Fibroblast of the aortic adventitia (primary cell): Measurements from ENCODE around the gene UBE3B. TPM values are rescaled to one million over a fixed set of nuclear protein-coding genes. Genes with fewer than 3 reads are reported as not detected.

Experiments used
- DNase-seq: peaks from one replicate; pipeline ENCODE4 v3.0.0-alpha.2; 2010; ENCODE audit warnings: low read depth
- H3K4me3 ChIP-seq: 2 replicates; pipeline ENCODE4 v1.5.1; 2011; ENCODE audit warnings: low read depth, mild to moderate bottlenecking, control low read depth, low read length, moderate library complexity
- total RNA-seq: library from RNA; depleted of rRNA; stranded (reverse); fragments of >200 nt; gene quantifications from 2 replicates; pipeline ENCODE4 v1.2.3, GENCODE V29; 2012; ENCODE audit warnings: low replicate concordance
- TF ChIP-seq, protein P1 (sequence below): IDR thresholded peaks from 2 replicates; pipeline ENCODE4 v1.5.1; 2011; ENCODE audit warnings: mild to moderate bottlenecking, low read length, control low read depth, inconsistent platforms; ENCODE audit not compliant: insufficient read depth

Gene UBE3B
- total RNA-seq, 1 donor = 43.0 TPM

DNA sequence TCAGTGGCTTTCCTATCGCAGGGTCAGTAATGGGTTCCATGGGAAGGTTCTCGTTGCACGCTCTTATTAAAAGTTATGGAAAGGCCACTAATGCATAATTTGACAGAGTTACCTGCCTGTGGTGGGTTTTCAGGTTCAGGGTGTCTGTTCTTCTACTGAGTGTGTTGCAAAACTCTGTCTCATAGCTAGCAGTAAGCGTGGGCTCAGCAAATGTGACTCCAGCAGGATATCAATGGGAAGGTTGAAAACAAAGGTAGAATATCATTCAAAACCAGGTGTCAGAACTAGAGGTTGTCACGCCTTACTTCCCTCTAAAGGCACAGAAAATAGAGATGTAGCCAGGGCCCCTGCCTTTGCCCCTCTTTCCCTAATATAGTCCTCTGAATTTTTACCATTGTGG is 24.9 kb downstream of the UBE3B start:
- TF ChIP-seq, protein P1, sequence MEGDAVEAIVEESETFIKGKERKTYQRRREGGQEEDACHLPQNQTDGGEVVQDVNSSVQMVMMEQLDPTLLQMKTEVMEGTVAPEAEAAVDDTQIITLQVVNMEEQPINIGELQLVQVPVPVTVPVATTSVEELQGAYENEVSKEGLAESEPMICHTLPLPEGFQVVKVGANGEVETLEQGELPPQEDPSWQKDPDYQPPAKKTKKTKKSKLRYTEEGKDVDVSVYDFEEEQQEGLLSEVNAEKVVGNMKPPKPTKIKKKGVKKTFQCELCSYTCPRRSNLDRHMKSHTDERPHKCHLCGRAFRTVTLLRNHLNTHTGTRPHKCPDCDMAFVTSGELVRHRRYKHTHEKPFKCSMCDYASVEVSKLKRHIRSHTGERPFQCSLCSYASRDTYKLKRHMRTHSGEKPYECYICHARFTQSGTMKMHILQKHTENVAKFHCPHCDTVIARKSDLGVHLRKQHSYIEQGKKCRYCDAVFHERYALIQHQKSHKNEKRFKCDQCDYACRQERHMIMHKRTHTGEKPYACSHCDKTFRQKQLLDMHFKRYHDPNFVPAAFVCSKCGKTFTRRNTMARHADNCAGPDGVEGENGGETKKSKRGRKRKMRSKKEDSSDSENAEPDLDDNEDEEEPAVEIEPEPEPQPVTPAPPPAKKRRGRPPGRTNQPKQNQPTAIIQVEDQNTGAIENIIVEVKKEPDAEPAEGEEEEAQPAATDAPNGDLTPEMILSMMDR = no peak
- no peak overlapping the region for H3K4me3 ChIP-seq
- DNase-seq = no peak

DNA sequence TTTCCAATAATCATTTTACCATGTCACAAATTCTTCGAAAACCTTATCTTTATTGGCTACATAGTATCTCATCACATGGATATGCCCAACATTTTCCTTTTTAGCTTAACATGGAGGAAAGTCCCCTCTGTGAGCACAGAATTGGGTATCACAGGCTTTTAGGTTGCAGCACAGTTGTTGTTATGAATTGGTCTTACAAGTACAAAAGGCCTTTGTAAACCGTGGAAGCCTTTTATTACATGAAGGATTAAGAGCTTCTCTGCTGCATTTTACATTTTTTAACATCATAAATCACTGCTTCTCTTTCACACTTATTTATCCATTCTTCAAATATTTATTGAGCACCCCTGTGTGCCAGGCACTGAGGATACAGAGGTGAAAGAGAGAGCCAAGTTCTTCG is 26.2 kb downstream of the UBE3B start:
- no peak overlapping the region for H3K4me3 ChIP-seq
- DNase-seq = no peak
- TF ChIP-seq, protein P1 = no peak

DNA sequence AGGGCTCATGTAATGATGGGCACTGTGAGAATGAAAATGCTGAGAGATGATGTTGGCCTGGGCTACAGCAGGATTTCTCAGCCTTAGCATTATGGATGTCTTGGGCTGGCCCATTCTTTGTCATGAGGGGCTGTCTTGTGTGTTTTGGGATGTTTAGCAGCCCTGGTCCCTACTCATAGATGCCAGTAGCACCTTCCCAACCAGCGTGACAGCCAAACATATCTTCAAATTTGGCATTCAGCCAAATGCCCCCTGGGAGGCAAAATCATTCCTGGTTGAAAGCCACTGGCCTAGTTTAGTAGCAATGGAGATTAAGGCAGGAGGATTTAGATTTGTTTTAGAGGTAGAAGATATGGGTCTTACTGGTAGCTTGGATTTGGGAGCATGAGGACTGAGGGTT is 26.6 kb downstream of the UBE3B start:
- TF ChIP-seq, protein P1 = no peak
- DNase-seq = no peak
- no peak overlapping the region for H3K4me3 ChIP-seq

DNA sequence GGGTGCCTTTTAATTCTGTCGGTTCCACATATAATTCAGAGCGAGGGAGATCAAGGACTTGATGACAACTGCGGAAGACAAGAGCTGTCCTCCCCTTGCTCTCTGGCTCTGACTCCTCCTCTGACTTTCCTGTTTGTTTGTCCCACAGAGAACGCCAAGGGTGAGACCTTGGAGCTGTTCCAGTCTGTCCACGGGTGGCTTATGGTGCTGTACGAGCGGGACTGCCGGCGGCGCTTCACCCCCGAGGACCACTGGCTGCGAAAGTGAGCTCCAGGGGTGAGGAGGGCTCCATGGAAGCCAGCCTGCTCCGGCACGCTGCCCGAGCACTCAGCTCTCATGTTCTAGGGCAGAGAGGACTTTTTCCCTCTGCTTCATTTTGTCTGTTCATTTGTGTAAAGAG is 32.8 kb downstream of the UBE3B start:
- no peak for DNase-seq
- TF ChIP-seq, protein P1 = no peak

DNA sequence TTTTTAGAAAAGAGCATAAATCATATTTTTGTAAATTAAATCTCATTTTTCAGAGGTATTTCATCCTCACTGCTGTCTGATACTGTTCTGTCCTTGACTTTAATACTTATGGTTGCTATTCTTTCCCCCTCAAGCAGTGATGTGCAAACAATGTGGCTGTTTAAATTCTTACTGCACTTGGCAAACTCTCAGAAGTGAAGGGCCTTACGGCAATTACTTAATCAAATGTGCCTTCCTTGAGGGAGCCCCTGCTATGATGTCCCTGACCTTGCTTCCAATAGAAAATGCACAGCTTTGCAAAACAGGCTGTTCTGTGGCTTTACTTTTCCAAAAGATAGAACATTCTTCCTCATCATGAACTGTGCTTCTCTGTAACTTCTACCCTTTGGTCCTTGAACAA is 35.2 kb downstream of the UBE3B start:
- TF ChIP-seq, protein P1 = no peak
- DNase-seq = no peak

More for the DNA sequence above, 32.8 kb downstream of the UBE3B start:
- no peak overlapping the region for H3K4me3 ChIP-seq

DNA sequence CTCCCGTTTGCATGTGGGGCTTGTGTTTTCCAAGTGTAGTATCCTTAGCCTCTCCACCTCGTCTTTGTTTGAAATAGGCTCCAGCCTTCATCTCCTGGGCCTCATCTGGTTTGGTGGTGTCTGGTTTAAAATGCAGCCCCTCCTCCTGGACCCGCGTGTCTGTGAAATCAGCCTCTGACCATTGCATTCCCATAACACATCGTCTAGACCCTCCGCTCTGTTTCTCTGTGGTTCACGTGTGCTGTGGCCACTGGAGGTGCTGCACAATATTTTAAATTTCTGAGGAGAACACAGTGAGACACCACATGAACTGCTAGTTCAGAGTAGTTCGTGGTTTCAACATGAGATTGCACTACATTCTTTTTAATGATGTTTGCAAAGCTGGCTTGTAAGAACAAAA is 35.6 kb downstream of the UBE3B start:
- TF ChIP-seq, protein P1 = no peak
- no peak overlapping the region for H3K4me3 ChIP-seq
- no peak for DNase-seq

More for the DNA sequence above, 35.2 kb downstream of the UBE3B start:
- no peak overlapping the region for H3K4me3 ChIP-seq

DNA sequence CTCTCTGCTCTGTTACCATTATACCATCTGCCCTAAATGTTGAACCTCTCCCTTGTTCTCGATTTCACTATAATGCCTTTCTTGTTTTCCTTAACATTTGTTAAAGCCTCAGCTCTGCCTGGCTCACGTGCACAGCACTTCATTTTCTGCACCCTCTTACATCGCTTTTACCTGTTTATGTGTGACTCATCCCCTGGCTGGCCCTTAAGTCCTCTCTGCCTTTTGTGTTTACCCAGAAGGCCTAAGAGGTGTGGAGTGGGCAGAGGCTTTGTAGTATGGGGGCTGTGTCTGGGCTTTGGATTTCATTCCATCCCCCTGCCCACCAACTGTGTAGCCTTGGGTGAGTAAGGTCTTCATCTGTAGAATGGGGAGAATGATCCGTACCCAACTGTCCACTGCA is 36.5 kb downstream of the UBE3B start:
- TF ChIP-seq, protein P1 = no peak
- DNase-seq = no peak
- no peak overlapping the region for H3K4me3 ChIP-seq
